ENCODE measurements around the gene CHGA. TPM values are rescaled to one million over a fixed set of nuclear protein-coding genes. Genes with fewer than 3 reads are reported as not detected.

The CHGA gene
- polyA plus RNA-seq, 3 donors, result not detected

DNA sequence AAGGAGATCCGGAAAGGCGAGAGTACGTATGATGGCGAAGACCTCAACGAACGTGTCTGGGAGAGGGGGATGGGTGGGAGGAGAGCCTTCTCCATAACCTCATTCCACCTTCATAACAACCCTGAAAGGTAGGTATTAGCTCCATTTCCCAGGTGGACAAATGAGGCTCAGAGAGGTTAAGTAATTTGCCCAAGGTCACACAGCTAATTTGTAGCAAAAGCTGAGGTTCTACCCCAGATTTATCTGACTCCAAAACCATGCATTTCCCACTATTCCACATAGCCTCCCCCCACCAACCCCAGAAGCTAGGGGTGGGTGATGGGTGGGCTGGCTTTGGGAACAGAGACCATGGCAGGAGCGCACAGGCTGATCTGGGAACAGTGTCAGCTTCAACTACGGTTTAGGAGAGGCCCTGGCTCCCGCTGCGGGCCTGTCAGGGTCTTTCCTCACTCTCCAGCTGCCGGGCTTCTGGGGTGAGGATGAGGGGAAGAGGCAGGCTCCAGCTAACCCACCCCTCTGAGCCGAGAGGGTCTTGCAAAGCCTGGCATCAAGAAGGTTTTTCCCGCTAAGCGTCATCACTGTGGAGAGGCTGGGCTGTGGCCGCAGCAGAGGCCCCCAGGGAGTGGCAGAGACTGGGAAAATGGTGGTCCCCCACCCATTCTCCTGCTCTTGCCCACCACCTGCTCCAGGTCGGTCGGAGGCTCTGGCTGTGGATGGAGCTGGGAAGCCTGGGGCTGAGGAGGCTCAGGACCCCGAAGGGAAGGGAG is 8.9 kb downstream of the CHGA start:
- 93% methylated on average over 3 of the region's 18 CpGs for WGBS (ENCODE audit: insufficient coverage)
- Mint-ChIP-seq H3K27ac (no peak overlapping the region), H3K9me3 (no peaks in the 10 kb centered on the region), H3K4me3 (no peak overlapping the region), H3K36me3 (peaks cover 12 to 15% of the 10 kb centered on the region in 2 donors), H3K4me1 (no peaks in the 10 kb centered on the region), H3K27me3 (ENCODE audit: low read depth in 3 of 3) (peaks cover 0 to 5% (median 2%) of the 10 kb centered on the region in 3 donors)
- no peak overlapping the region for H3K4me2 ChIP-seq (replicated peaks; ENCODE audit: extremely low read depth, low read length, poor library complexity, severe bottlenecking)
- H3K79me2 ChIP-seq (ENCODE audit: insufficient read depth, low read length), result no peaks in the 10 kb centered on the region
- TF ChIP-seq, protein P1, sequence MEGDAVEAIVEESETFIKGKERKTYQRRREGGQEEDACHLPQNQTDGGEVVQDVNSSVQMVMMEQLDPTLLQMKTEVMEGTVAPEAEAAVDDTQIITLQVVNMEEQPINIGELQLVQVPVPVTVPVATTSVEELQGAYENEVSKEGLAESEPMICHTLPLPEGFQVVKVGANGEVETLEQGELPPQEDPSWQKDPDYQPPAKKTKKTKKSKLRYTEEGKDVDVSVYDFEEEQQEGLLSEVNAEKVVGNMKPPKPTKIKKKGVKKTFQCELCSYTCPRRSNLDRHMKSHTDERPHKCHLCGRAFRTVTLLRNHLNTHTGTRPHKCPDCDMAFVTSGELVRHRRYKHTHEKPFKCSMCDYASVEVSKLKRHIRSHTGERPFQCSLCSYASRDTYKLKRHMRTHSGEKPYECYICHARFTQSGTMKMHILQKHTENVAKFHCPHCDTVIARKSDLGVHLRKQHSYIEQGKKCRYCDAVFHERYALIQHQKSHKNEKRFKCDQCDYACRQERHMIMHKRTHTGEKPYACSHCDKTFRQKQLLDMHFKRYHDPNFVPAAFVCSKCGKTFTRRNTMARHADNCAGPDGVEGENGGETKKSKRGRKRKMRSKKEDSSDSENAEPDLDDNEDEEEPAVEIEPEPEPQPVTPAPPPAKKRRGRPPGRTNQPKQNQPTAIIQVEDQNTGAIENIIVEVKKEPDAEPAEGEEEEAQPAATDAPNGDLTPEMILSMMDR (IDR thresholded peaks at IDR 0.05), result no peak
- intact Hi-C loops (cut with micrococcal nuclease), result no loop called here
- H3K4me1 ChIP-seq (ENCODE audit: control insufficient read depth in 1 of 2, insufficient read depth in 2 of 2, low read length in 2 of 2), result no peaks in the 10 kb centered on the region
- DNase-seq, result no peak
- H3K36me3 ChIP-seq (replicated peaks in 1 of 2; ENCODE audit: control insufficient read depth in 1 of 2, insufficient read depth in 2 of 2, low read length in 2 of 2), result peaks cover 12 to 16% of the 10 kb centered on the region in 2 donors
- H3K27ac ChIP-seq (ENCODE audit: low read depth in 1 of 2, low read length in 2 of 2), result no peak overlapping the region
- H3K9ac ChIP-seq (ENCODE audit: insufficient read depth, low read length, poor library complexity, severe bottlenecking), result no peak overlapping the region
- no peaks in the 10 kb centered on the region for H3K27me3 ChIP-seq (ENCODE audit: control insufficient read depth in 2 of 2, insufficient read depth in 2 of 2, low read length in 2 of 2)
- no peak overlapping the region for H2AFZ ChIP-seq (ENCODE audit: insufficient read depth, low read depth, low read length, poor library complexity, severe bottlenecking)
- peaks cover 31% of the 10 kb centered on the region for H4K20me1 ChIP-seq (ENCODE audit: insufficient read depth, low read length)
- no peak overlapping the region for H3K4me3 ChIP-seq (replicated peaks in 1 of 3; ENCODE audit: low read depth in 2 of 3, low read length in 3 of 3)
- no peaks in the 10 kb centered on the region for H3K9me3 ChIP-seq (replicated peaks in 1 of 2; ENCODE audit: control insufficient read depth in 1 of 2, insufficient read depth in 1 of 2, low read length in 2 of 2)

DNA sequence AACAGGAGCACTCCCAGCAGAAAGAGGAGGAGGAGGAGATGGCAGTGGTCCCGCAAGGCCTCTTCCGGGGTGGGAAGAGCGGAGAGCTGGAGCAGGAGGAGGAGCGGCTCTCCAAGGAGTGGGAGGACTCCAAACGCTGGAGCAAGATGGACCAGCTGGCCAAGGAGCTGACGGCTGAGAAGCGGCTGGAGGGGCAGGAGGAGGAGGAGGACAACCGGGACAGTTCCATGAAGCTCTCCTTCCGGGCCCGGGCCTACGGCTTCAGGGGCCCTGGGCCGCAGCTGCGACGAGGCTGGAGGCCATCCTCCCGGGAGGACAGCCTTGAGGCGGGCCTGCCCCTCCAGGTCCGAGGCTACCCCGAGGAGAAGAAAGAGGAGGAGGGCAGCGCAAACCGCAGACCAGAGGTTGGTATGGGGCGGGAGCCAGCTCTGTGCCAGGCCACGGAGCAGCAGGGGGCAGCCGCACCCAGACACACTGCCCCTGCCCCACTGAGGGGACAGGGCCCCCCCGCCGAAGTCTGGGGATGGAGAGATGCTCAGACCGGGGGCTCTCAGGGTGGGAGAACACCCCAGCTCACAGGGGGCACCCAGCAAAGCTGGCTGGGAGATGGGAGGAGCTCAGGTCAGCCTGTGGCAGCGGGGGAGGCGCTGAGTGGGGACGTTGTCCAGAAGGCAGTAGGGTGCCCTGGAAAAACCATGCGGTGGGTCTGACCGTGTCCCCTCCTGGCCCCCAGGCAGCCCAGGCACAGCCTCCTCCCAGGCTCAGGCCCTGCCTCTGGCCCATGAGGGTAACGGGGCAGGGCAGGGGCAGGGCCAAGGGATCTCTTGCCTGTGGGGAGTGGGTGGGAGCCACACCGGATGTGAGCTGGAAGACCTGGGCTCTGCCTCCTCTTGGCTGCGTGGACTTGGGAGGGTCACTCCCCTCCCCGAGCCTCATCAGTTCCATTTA is 9.8 kb downstream of the CHGA start:
- Histone ChIP-seq H4K20me1 (ENCODE audit: insufficient read depth, low read length) (peaks cover 37% of the 10 kb centered on the region), H3K9me3 (replicated peaks in 1 of 2; ENCODE audit: control insufficient read depth in 1 of 2, insufficient read depth in 1 of 2, low read length in 2 of 2) (no peaks in the 10 kb centered on the region), H3K27ac (ENCODE audit: low read depth in 1 of 2, low read length in 2 of 2) (no peak overlapping the region), H3K27me3 (ENCODE audit: control insufficient read depth in 2 of 2, insufficient read depth in 2 of 2, low read length in 2 of 2) (no peaks in the 10 kb centered on the region), H3K36me3 (replicated peaks in 1 of 2; ENCODE audit: control insufficient read depth in 1 of 2, insufficient read depth in 2 of 2, low read length in 2 of 2) (peaks cover 21 to 25% of the 10 kb centered on the region in 2 donors), H3K4me3 (replicated peaks in 1 of 3; ENCODE audit: low read depth in 2 of 3, low read length in 3 of 3) (no peak overlapping the region), H3K4me2 (replicated peaks; ENCODE audit: extremely low read depth, low read length, poor library complexity, severe bottlenecking) (no peak overlapping the region), H2AFZ (ENCODE audit: insufficient read depth, low read depth, low read length, poor library complexity, severe bottlenecking) (no peak overlapping the region), H3K9ac (ENCODE audit: insufficient read depth, low read length, poor library complexity, severe bottlenecking) (no peak overlapping the region), H3K79me2 (ENCODE audit: insufficient read depth, low read length) (no peaks in the 10 kb centered on the region), H3K4me1 (ENCODE audit: control insufficient read depth in 1 of 2, insufficient read depth in 2 of 2, low read length in 2 of 2) (no peaks in the 10 kb centered on the region)
- Mint-ChIP-seq H3K9me3 (no peaks in the 10 kb centered on the region), H3K4me3 (no peak overlapping the region), H3K27me3 (ENCODE audit: low read depth in 3 of 3) (peaks cover 0 to 4% (median 0%) of the 10 kb centered on the region in 3 donors), H3K27ac (no peak overlapping the region), H3K36me3 (peaks cover 18 to 24% of the 10 kb centered on the region in 2 donors), H3K4me1 (no peaks in the 10 kb centered on the region)
- 93% methylated on average over 24 of the region's 35 CpGs for WGBS (ENCODE audit: insufficient coverage)
- intact Hi-C loops (cut with micrococcal nuclease), result no loop called here
- TF ChIP-seq, protein P1 (IDR thresholded peaks at IDR 0.05), result no peak
- DNase-seq, result no peak
